Inflammatory macrophage (primary cell): Measurements from ENCODE around the gene NT5DC1.

Experiments
- DNase-seq, 2 donors: peaks; one replicate each; pipeline ENCODE4 v3.0.0-alpha.2; 2020 to 2022
- total RNA-seq, 18 experiments: gene quantifications; one replicate each; lab custom pipeline; 2026; ENCODE audit warnings: mixed read lengths in 6 of 18, inconsistent platforms in 2 of 18; lab: John Stamatoyannopoulos, UW

NT5DC1 gene
- total RNA-seq: 8.0 to 32.2 (median 19.7) reads per million in 18 experiments

GRCh38 chr6:116100419-116101301 lies at the start of gene NT5DC1:
Gene NT5DC1 (plus strand): TSS chr6:116100853. CDS start chr6:116100931, 78 bp downstream.
- peak; percentile 66 to 75 for DNase-seq

- no peak for DNase-seq
Observed at GRCh38 chr6:116051244-116051643, 49.4 kb upstream of the NT5DC1 start.

GRCh38 chr6:116055513-116055912 lies 45.1 kb upstream of the NT5DC1 start:
- DNase-seq: no peak

GRCh38 chr6:116057766-116058165 lies 42.9 kb upstream of the NT5DC1 start:
- DNase-seq: no peak

GRCh38 chr6:116059713-116060571 lies 40.7 kb upstream of the NT5DC1 start:
- peak; percentile 7 to 19 for DNase-seq

GRCh38 chr6:116060572-116061283 lies 39.9 kb upstream of the NT5DC1 start, which contains the start of gene FRK:
Gene FRK (minus strand): TSS chr6:116060891. CDS start chr6:116060311, 580 bp downstream.
- no peak for DNase-seq

- DNase-seq: no peak
Observed at GRCh38 chr6:116062496-116062895, 38.2 kb upstream of the NT5DC1 start.

GRCh38 chr6:116064666-116065065 lies 36.0 kb upstream of the NT5DC1 start:
- no peak for DNase-seq

GRCh38 chr6:116066789-116067188 lies 33.9 kb upstream of the NT5DC1 start:
- no peak for DNase-seq

GRCh38 chr6:116070101-116070500 lies 30.6 kb upstream of the NT5DC1 start:
- DNase-seq: no peak

- DNase-seq: no peak
Observed at GRCh38 chr6:116070616-116071389, 29.9 kb upstream of the NT5DC1 start.

- no peak for DNase-seq
Observed at GRCh38 chr6:116072368-116072767, 28.3 kb upstream of the NT5DC1 start.

GRCh38 chr6:116073765-116074440 lies 26.8 kb upstream of the NT5DC1 start:
- DNase-seq: no peak

GRCh38 chr6:116074732-116075390 lies 25.8 kb upstream of the NT5DC1 start:
- no peak for DNase-seq

GRCh38 chr6:116078522-116078921 lies 22.1 kb upstream of the NT5DC1 start:
- no peak for DNase-seq

- DNase-seq: no peak
Observed at GRCh38 chr6:116078945-116079344, 21.7 kb upstream of the NT5DC1 start.

GRCh38 chr6:116083052-116083451 lies 17.6 kb upstream of the NT5DC1 start:
- DNase-seq: no peak

- no peak for DNase-seq
Observed at GRCh38 chr6:116084284-116084683, 16.4 kb upstream of the NT5DC1 start.

- DNase-seq: no peak
Observed at GRCh38 chr6:116087437-116088027, 13.1 kb upstream of the NT5DC1 start.

- no peak for DNase-seq
Observed at GRCh38 chr6:116088946-116089345, 11.7 kb upstream of the NT5DC1 start.
